Right lobe of liver (tissue), 6 donors: Measurements from ENCODE around the gene TIMM13. TPM values are rescaled to one million over a fixed set of nuclear protein-coding genes. Genes with fewer than 3 reads are reported as not detected.

Experiments
- ATAC-seq, 4 donors: fragments of 200-7000 bp; cut with Tn5 transposase; one replicate each; pipeline ENCODE4 v1.9.1; 2020; ENCODE audit warnings: mild to moderate bottlenecking in 4 of 4, moderate library complexity in 4 of 4
- DNase-seq, 3 donors: peaks; one replicate each; pipeline ENCODE4 v3.0.0-alpha.2; 2020
- H3K27ac ChIP-seq, 3 donors: fragments of 200-600 bp; one replicate each; pipeline ENCODE4 v1.8.0; 2022
- H3K27me3 ChIP-seq, 2 donors: fragments of 200-600 bp; one replicate each; pipeline ENCODE4 v1.8.0; 2022
- H3K36me3 ChIP-seq, 4 donors: fragments of 200-600 bp; sonication (generic) in 1 of 4; one replicate each; pipeline versions ENCODE4 v1.5.1 to v1.8.0; 2017 to 2022; ENCODE audit warnings: control low read depth in 1 of 4
- H3K4me1 ChIP-seq, 4 donors: fragments of 200-600 bp; sonication (generic) in 1 of 4; one replicate each; pipeline versions ENCODE4 v1.5.1 to v1.8.0; 2017 to 2022; ENCODE audit warnings: control low read depth in 1 of 4
- H3K4me3 ChIP-seq, 3 donors: fragments of 200-600 bp; one replicate each; pipeline ENCODE4 v1.8.0; 2022
- H3K9me3 ChIP-seq, 4 donors: fragments of 200-600 bp; sonication (generic) in 1 of 4; one replicate each; pipeline versions ENCODE4 v1.5.1 to v1.8.0; 2017 to 2022; ENCODE audit warnings: control low read depth in 1 of 4
- CTCF ChIP-seq, 4 donors: fragments of 200-600 bp in 3 of 4; fragments of 450-650 bp in 1 of 4; IDR thresholded peaks; one replicate each; pipeline versions ENCODE4 v1.5.1 to v1.8.0; 2016 to 2022; ENCODE audit warnings: antibody characterized with exemption in 4 of 4, mild to moderate bottlenecking in 2 of 4
- POLR2A ChIP-seq: fragments of 450-650 bp; IDR thresholded peaks from one replicate; pipeline ENCODE4 v1.6.1; 2017; ENCODE audit warnings: antibody characterized with exemption, mild to moderate bottlenecking
- WGBS: methylation state at CpG from one replicate; pipeline ENCODE4 v1.1.6; 2018; ENCODE audit warnings: low coverage, low lambda C conversion rate; ENCODE audit not compliant: insufficient coverage; ENCODE audit errors: missing lambda C conversion rate; 5-methylcytosine and 5-hydroxymethylcytosine counted together
- intact Hi-C, 2 donors: fragments of 100-400 bp; cut with DNase I; formaldehyde crosslinking; loops; one replicate each; pipeline versions ENCODE4 v1.11.2 to v1.14.1; 2022
- total RNA-seq, 6 experiments: library from RNA; depleted of rRNA in 2 of 6; stranded (reverse); fragments of >200 nt in 2 of 6; fragmentation: NEBNext Ultra II Directional in 3 of 6; extraction: Animal tissue kit (Norgen Biotek cat#: 25700) in 3 of 6; gene quantifications; one replicate each; pipeline versions ENCODE4 v1.1.0 to v1.2.4, GENCODE V29; 2016 to 2023
- donor health status: DM: no; HTN: yes; CAD: no.
- donor health status: DM: no; HTN: no; CAD: no.
- donor health status: DM: no; HTN: no; CAD: no.
- donor health status: DM: no; HTN: yes; CAD: no.
- donor health status: DM: no; HTN: yes; CAD: no.

Gene TIMM13
- total RNA-seq, 6 experiments from 2014 or later: 35.5 to 59.8 (median 51.1) TPM

GRCh38 chr19:2444251-2445002 is 17.0 kb upstream of the TIMM13 start:
- peak in 1 of 4 donors; percentile 21 for ATAC-seq
- TF ChIP-seq POLR2A (no peak), CTCF (IDR thresholded peaks at IDR 0.05) (no peak)
- Histone ChIP-seq H3K27me3 (no peaks in the 10 kb centered on the region), H3K27ac (no peak overlapping the region), H3K36me3 (no peaks in the 10 kb centered on the region), H3K4me1 (no peaks in the 10 kb centered on the region), H3K4me3 (no peak overlapping the region), H3K9me3 (no peaks in the 10 kb centered on the region)
- intact Hi-C loops: no loop called here
- no peak for DNase-seq
- no CpG with 5 or more reads among the region's 34 CpGs for WGBS

- intact Hi-C loops: no loop called here
- H3K4me1 ChIP-seq: no peaks in the 10 kb centered on the region
- no peaks in the 10 kb centered on the region for H3K27me3 ChIP-seq
- ATAC-seq: no peak
- no peaks in the 10 kb centered on the region for H3K36me3 ChIP-seq
- 57% methylated on average over 1 of the region's 17 CpGs for WGBS
- no peak for DNase-seq
- TF ChIP-seq CTCF (IDR thresholded peaks at IDR 0.05) (no peak), POLR2A (no peak)
- H3K9me3 ChIP-seq: no peaks in the 10 kb centered on the region
- no peak overlapping the region for H3K4me3 ChIP-seq
- no peak overlapping the region for H3K27ac ChIP-seq
Measured at GRCh38 chr19:2443785-2444182, 16.4 kb upstream of the TIMM13 start.

GRCh38 chr19:2443116-2443784 is 15.9 kb upstream of the TIMM13 start:
- 93% methylated on average over 3 of the region's 22 CpGs for WGBS
- Histone ChIP-seq H3K27ac (no peak overlapping the region), H3K4me3 (no peak overlapping the region), H3K9me3 (no peaks in the 10 kb centered on the region), H3K27me3 (no peaks in the 10 kb centered on the region), H3K4me1 (no peaks in the 10 kb centered on the region), H3K36me3 (peaks cover 0 to under 1% (median 0%) of the 10 kb centered on the region in 4 donors)
- no peak for TF ChIP-seq CTCF (IDR thresholded peaks at IDR 0.05)
- no peak for TF ChIP-seq POLR2A
- ATAC-seq (no peak), DNase-seq (no peak)
- intact Hi-C loops: no loop called here

GRCh38 chr19:2441096-2441752 is 13.8 kb upstream of the TIMM13 start:
- intact Hi-C loops: no loop called here
- Histone ChIP-seq H3K9me3 (no peaks in the 10 kb centered on the region), H3K36me3 (peaks cover 0 to 7% (median 2%) of the 10 kb centered on the region in 4 donors), H3K27ac (no peak overlapping the region), H3K27me3 (no peaks in the 10 kb centered on the region), H3K4me3 (no peak overlapping the region), H3K4me1 (no peaks in the 10 kb centered on the region)
- ATAC-seq: no peak
- 40% methylated on average over 2 of the region's 26 CpGs for WGBS
- no peak for TF ChIP-seq CTCF (IDR thresholded peaks at IDR 0.05)
- no peak for TF ChIP-seq POLR2A
- DNase-seq: no peak
